Fibroblast of peridontal ligament (primary cell): ENCODE measurements around the gene OR3A1.
"Not testable (repeated sequence)": the region's sequence is repeated elsewhere in the genome, so short reads cannot be mapped to it uniquely, and the experiment has no call there.

Source experiments
- DNase-seq: peaks from one replicate; pipeline ENCODE4 v3.0.0-alpha.2; 2010; ENCODE audit errors: extremely low read depth

Gene OR3A1, protein sequence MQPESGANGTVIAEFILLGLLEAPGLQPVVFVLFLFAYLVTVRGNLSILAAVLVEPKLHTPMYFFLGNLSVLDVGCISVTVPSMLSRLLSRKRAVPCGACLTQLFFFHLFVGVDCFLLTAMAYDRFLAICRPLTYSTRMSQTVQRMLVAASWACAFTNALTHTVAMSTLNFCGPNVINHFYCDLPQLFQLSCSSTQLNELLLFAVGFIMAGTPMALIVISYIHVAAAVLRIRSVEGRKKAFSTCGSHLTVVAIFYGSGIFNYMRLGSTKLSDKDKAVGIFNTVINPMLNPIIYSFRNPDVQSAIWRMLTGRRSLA

DNA sequence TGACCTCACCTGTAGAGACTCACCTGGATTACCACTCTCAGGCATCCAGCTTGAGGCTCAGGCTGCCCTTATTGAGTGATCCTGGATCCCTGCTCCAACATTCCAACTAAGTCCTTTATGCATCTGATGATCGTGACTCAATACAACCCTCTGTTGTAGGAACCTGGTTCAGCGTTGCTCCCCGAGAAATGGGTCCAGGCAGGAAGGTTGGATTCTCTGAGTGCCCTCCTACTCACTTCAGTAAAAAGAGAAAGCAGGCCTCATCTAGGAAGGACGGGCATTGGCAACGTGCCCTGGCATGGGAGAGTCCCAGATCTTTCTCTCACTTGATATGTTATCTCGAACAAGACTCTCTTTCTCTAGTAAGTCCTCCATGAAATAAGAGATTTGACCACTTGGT lies at the start of gene OR3A1:
Gene OR3A1, minus strand, starts transcription at position 101 of the 400 bp plus-strand sequence. CDS start 5,778 bp downstream, outside the sequence.
- no peak for DNase-seq

GRCh38 chr17:3342782-3343181 lies 44.6 kb upstream of the OR3A1 start:
- DNase-seq: not testable (repeated sequence)

GRCh38 chr17:3335876-3336275 lies 37.7 kb upstream of the OR3A1 start:
- DNase-seq: no peak

GRCh38 chr17:3318336-3318735 lies 20.2 kb upstream of the OR3A1 start:
- DNase-seq: no peak

DNA sequence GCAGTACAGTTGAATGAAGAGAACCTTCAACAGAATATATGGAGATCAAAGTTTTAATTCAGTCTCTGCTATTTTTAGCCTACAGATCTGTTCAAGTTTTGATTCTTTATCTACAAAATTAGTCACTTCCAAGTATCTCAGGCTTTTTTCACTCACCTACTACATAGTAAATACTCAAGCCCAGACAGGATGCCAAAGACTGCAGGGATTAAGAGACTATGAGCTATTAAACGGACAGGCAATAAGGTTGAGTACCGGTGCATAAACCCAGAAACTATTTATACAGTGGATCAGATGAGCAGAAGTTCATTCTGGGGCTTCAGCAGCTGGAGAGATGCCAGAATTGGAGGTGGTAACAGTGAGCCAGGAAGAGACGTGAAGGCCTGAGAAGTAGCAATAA lies 18.7 kb upstream of the OR3A1 start:
- DNase-seq: no peak

DNA sequence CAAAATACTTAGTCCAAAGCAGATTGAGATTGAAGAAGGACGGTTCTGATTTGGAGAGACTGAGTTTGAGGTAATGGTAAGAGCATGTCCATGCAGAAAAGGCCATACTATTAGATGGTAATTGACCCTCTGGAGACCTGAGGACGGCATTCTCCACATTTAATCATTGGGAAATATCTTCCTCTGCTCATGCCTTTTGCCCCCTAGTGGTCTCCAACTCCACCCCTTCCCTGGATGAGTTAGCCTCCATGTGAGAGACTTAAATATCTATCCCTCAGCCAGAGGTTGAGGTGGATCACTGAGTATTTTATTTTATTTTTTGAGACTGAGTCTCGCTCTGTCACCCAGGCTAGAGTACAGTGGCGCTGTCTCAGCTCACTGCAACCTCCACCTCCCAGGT lies 10.4 kb upstream of the OR3A1 start:
- DNase-seq: no peak

- DNase-seq: no peak
Observed at GRCh38 chr17:3295632-3296031, 2.5 kb downstream of the OR3A1 start.

GRCh38 chr17:3293548-3293947 lies 4.6 kb downstream of the OR3A1 start:
- DNase-seq: not testable (repeated sequence)

DNA sequence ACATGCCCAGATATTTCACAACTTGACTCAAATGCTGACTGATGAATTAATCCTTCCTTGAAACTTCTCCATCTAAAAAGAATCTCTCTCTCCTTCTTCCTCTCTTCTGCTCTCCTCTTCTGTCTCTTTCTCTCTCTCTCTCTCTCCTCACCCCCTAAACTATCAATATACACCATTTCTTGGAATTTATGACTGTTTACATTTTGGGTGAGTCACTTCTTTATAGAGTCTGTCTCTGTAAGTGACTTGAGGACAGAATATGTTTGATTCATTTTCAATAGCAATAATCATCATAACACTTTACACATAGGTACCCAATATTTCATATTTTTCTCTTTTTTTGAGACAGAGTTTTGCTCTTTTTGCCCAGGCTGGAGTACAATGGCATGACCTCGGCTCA lies 15.3 kb downstream of the OR3A1 start:
- no peak for DNase-seq

- no peak for DNase-seq
Observed at GRCh38 chr17:3276126-3276525, 22.0 kb downstream of the OR3A1 start.

GRCh38 chr17:3271072-3271848 lies 26.9 kb downstream of the OR3A1 start:
- DNase-seq: no peak

DNA sequence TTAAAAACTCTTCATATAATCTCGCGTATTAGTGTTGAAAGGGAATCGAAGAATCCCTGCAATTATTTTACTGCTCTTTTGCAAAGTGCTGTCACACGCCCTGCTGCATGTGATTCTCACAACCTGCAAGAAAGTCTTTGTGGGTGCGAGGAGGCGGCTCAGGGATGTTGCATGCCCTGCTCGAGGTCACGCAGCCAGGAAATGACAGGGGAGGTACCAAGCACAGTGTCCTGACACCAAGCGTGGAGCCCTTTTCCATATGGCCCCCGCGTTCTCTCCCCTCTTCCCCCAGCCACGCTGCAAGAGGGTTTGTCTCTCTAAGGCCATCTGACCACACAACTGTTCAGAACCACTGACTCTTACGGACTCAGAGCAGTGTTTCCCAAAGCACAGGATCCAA lies 37.6 kb downstream of the OR3A1 start:
- DNase-seq: no peak

DNA sequence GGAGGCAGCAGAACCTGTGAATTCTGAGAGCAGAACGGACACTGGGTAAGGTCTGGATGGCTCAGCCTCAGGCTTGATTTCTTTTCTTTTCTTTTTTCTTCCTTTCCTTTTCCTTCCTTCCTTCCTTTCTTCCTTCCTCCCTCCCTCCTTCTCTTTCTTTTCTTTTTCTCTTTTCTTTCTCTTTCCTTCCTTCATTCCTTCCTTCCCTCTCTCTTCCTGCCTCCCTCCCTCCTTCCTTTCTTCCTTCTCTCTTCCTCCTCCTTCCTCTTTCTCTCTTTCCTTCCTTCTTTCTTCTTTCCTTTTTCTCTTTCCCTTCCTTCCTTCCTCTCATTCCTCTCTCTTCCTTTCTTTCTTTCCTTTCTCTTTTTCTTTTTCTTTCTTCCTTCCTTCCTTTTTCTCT lies 38.0 kb downstream of the OR3A1 start:
- no peak for DNase-seq

- no peak for DNase-seq
Observed at GRCh38 chr17:3256575-3256974, 41.6 kb downstream of the OR3A1 start.

GRCh38 chr17:3249013-3249412 lies 49.1 kb downstream of the OR3A1 start:
- DNase-seq: not testable (repeated sequence)

DNA sequence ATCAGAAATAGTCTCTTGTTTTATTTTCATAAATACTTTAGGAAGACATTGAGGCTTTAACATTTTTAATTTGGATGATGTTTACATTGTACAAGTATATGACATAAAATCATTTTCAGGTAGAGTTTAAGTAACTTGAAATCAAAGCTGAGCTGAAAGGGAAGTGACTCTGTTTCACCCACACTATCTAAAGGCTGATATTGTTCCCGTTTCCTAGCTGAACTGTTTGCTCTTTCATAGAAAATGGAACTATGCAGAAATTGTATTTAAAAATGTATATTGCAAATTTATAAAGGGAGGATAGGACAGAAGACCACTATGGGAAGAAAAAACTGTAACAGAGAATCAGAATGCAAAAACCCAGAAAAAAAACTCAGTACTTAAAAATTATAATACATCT lies 53.3 kb downstream of the OR3A1 start:
- not testable (repeated sequence) for DNase-seq

GRCh38 chr17:3241044-3241443 lies 57.1 kb downstream of the OR3A1 start:
- DNase-seq: not testable (repeated sequence)
